Measurements from ENCODE around the gene ARR3. TPM values are rescaled to one million over a fixed set of nuclear protein-coding genes. Genes with fewer than 3 reads are reported as not detected.
"Not testable (repeated sequence)": the region's sequence is repeated elsewhere in the genome, so short reads cannot be mapped to it uniquely, and the experiment has no call there.

Gene ARR3
- total RNA-seq, result not detected

- CTCF ChIA-PET, result no interaction called here
Measured at GRCh38 chrX:70268034-70268433, at the start of gene ARR3. TSS of gene ARR3 (plus strand) at chrX:70268334. CDS start at chrX:70269386, 1,052 bp downstream.

GRCh38 chrX:70219938-70220764 lies 48.0 kb upstream of the ARR3 start:
- no peak for DNase-seq

More at GRCh38 chrX:70268034-70268433, at the start of gene ARR3:
- no peak for DNase-seq
- H3K36me3 Mint-ChIP-seq (ENCODE audit: low read depth), result no peaks in the 10 kb centered on the region
- H3K4me3 Mint-ChIP-seq, result no peak within 1 kb of the TSS
- POLR2A ChIA-PET, result no interaction called here
- H3K27me3 Mint-ChIP-seq, result no peaks in the 10 kb centered on the region
- no peaks in the 10 kb centered on the region for H3K4me1 Mint-ChIP-seq
- H3K9me3 Mint-ChIP-seq, result no peaks in the 10 kb centered on the region
- no peak within 1 kb of the TSS for H3K27ac Mint-ChIP-seq

GRCh38 chrX:70226048-70226447 lies 42.1 kb upstream of the ARR3 start:
- H3K4me1 Mint-ChIP-seq, result no peaks in the 10 kb centered on the region

More at GRCh38 chrX:70219938-70220764, 48.0 kb upstream of the ARR3 start:
- Mint-ChIP-seq H3K4me1 (no peaks in the 10 kb centered on the region), H3K27me3 (no peaks in the 10 kb centered on the region), H3K27ac (no peak overlapping the region), H3K9me3 (no peaks in the 10 kb centered on the region), H3K4me3 (no peak overlapping the region), H3K36me3 (ENCODE audit: low read depth) (no peaks in the 10 kb centered on the region)
- POLR2A ChIA-PET, result no interaction called here
- CTCF ChIA-PET, result no interaction called here

DNA sequence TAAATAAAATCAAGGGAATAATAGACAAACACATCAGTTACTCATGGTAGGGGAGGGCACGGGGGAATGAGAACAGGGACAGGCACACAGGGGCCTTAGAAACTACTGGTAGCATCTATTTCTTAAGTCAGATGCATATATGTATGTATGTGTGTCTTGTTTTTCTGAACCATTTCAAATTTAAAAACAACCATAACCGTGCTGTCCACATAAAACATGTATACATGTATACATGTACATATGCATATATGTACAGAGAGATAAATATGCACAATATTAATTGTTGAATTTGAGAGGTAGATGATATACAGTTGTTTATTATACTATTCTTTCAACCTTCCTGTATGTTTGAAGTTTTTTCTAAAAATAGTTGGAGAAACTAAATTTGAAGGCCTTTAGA lies 41.4 kb upstream of the ARR3 start:
- Mint-ChIP-seq H3K9me3 (no peaks in the 10 kb centered on the region), H3K36me3 (ENCODE audit: low read depth) (no peaks in the 10 kb centered on the region), H3K27ac (no peak overlapping the region), H3K4me1 (no peaks in the 10 kb centered on the region), H3K27me3 (no peaks in the 10 kb centered on the region), H3K4me3 (no peak overlapping the region)
- DNase-seq, result no peak
- CTCF ChIA-PET, result no interaction called here
- POLR2A ChIA-PET, result no interaction called here

More at GRCh38 chrX:70226048-70226447, 42.1 kb upstream of the ARR3 start:
- H3K27me3 Mint-ChIP-seq, result no peaks in the 10 kb centered on the region
- H3K27ac Mint-ChIP-seq, result no peak overlapping the region
- POLR2A ChIA-PET, result no interaction called here
- no peak for DNase-seq
- CTCF ChIA-PET, result no interaction called here
- H3K9me3 Mint-ChIP-seq, result no peaks in the 10 kb centered on the region
- H3K36me3 Mint-ChIP-seq (ENCODE audit: low read depth), result no peaks in the 10 kb centered on the region
- H3K4me3 Mint-ChIP-seq, result no peak overlapping the region

DNA sequence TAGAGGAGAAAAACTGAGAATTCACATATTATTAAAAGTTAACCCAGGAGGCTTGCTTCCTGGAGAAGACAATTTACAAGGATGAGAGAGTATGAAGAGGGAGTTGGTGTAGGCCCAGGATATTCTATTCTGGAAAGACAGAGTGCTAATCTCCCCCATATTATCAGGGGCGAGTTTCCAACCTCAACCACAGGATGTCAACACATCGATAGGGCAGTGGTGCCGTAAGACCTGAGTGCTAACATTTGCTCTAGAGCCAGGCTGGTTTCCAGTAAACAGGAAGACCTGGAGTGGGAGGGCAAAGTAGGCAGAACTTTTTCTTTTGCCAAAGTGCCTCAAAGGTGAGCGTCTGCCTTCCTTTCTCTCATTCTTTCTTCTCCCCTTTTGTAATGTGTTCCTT lies 36.5 kb upstream of the ARR3 start:
- H3K27ac Mint-ChIP-seq, result no peak overlapping the region
- no peaks in the 10 kb centered on the region for H3K27me3 Mint-ChIP-seq
- POLR2A ChIA-PET, result no interaction called here
- CTCF ChIA-PET, result no interaction called here
- no peak for DNase-seq
- H3K36me3 Mint-ChIP-seq (ENCODE audit: low read depth), result no peaks in the 10 kb centered on the region
- H3K4me3 Mint-ChIP-seq, result no peak overlapping the region
- H3K4me1 Mint-ChIP-seq, result peaks cover 3% of the 10 kb centered on the region
- H3K9me3 Mint-ChIP-seq, result no peaks in the 10 kb centered on the region

- CTCF ChIA-PET, result no interaction called here
- no peak for DNase-seq
- POLR2A ChIA-PET, result no interaction called here
- Mint-ChIP-seq H3K27ac (no peak within 1 kb of the TSS), H3K4me1 (peaks cover 3% of the 10 kb centered on the region), H3K27me3 (no peaks in the 10 kb centered on the region), H3K4me3 (no peak within 1 kb of the TSS), H3K9me3 (no peaks in the 10 kb centered on the region), H3K36me3 (ENCODE audit: low read depth) (no peaks in the 10 kb centered on the region)
Measured at GRCh38 chrX:70234355-70234754, 33.8 kb upstream of the ARR3 start, which contains the start of gene AWAT1. TSS of gene AWAT1 (plus strand) at chrX:70234655. CDS start at chrX:70234696, 41 bp downstream.

GRCh38 chrX:70240751-70241150 lies 27.4 kb upstream of the ARR3 start:
- Mint-ChIP-seq H3K4me1 (peaks cover 10% of the 10 kb centered on the region), H3K36me3 (ENCODE audit: low read depth) (no peaks in the 10 kb centered on the region), H3K27me3 (no peaks in the 10 kb centered on the region), H3K27ac (no peak overlapping the region), H3K9me3 (no peaks in the 10 kb centered on the region), H3K4me3 (no peak overlapping the region)
- ChIA-PET CTCF (no interaction called here), POLR2A (no interaction called here)
- DNase-seq, result no peak

DNA sequence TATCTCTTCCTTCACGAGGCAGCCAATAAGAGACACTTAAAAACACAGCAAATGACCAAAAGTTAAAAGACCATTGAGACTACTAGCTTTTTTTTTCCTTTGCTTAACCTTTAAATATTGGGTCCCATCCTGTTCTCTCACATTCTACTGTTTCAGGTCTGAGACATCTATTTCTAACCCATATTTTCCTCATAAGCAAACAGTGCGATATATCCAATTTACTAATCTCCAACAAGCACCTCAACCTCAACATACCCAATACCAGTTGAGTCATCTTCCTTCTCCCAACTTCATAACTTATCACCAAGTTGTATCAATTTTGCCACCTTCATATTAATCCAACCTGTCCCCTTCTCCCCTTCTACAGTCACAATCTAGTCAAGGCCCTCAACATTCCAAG lies 26.6 kb upstream of the ARR3 start:
- CTCF ChIA-PET, result no interaction called here
- Mint-ChIP-seq H3K36me3 (ENCODE audit: low read depth) (no peaks in the 10 kb centered on the region), H3K9me3 (no peaks in the 10 kb centered on the region), H3K27me3 (no peaks in the 10 kb centered on the region), H3K27ac (no peak overlapping the region), H3K4me3 (no peak overlapping the region), H3K4me1 (peaks cover 10% of the 10 kb centered on the region)
- DNase-seq, result no peak
- POLR2A ChIA-PET, result no interaction called here

GRCh38 chrX:70243601-70244000 lies 24.5 kb upstream of the ARR3 start:
- POLR2A ChIA-PET; H3K9me3 Mint-ChIP-seq; H3K27ac Mint-ChIP-seq; H3K36me3 Mint-ChIP-seq (ENCODE audit: low read depth); DNase-seq; H3K4me1 Mint-ChIP-seq; H3K27me3 Mint-ChIP-seq; H3K4me3 Mint-ChIP-seq; CTCF ChIA-PET: not testable (repeated sequence)

DNA sequence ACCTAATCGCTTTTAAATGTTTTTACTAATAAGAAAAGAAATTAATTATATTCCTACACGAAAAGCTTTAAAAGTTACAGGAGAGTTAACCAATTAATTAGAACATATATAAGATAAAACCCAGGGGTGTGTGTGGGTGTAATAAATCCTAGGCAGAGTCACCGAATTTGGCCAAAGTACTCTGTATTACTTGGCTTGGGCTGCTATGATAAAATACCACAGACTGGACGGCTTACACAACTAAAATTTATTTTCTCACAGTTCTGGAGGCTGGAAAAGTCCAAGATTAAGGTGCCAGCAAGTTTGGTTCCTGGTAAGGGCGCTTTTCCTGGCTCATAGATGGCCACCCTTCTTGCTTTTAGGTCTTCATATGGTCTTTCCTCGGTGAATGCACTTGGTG lies 23.3 kb upstream of the ARR3 start:
- POLR2A ChIA-PET, result no interaction called here
- CTCF ChIA-PET, result no interaction called here
- peaks cover 10% of the 10 kb centered on the region for H3K4me1 Mint-ChIP-seq

GRCh38 chrX:70247252-70247651 lies 20.9 kb upstream of the ARR3 start:
- Mint-ChIP-seq H3K27me3 (no peaks in the 10 kb centered on the region), H3K27ac (no peak overlapping the region), H3K36me3 (ENCODE audit: low read depth) (no peaks in the 10 kb centered on the region), H3K9me3 (no peaks in the 10 kb centered on the region), H3K4me1 (peaks cover 10% of the 10 kb centered on the region), H3K4me3 (no peak overlapping the region)
- ChIA-PET POLR2A (no interaction called here), CTCF (no interaction called here)
- no peak for DNase-seq

More for the DNA sequence above, 23.3 kb upstream of the ARR3 start:
- Mint-ChIP-seq H3K27ac (no peak overlapping the region), H3K36me3 (ENCODE audit: low read depth) (no peaks in the 10 kb centered on the region), H3K4me3 (no peak overlapping the region), H3K9me3 (no peaks in the 10 kb centered on the region), H3K27me3 (no peaks in the 10 kb centered on the region)
- DNase-seq, result no peak

GRCh38 chrX:70252491-70252890 lies 15.6 kb upstream of the ARR3 start:
- ChIA-PET CTCF (no interaction called here), POLR2A (no interaction called here)
- no peaks in the 10 kb centered on the region for H3K27me3 Mint-ChIP-seq
- no peak overlapping the region for H3K27ac Mint-ChIP-seq
- H3K4me3 Mint-ChIP-seq, result no peak overlapping the region
- no peaks in the 10 kb centered on the region for H3K9me3 Mint-ChIP-seq
- DNase-seq, result no peak
- peaks cover 15% of the 10 kb centered on the region for H3K4me1 Mint-ChIP-seq
- H3K36me3 Mint-ChIP-seq (ENCODE audit: low read depth), result no peaks in the 10 kb centered on the region

- Mint-ChIP-seq H3K9me3 (no peaks in the 10 kb centered on the region), H3K36me3 (ENCODE audit: low read depth) (no peaks in the 10 kb centered on the region), H3K27me3 (no peaks in the 10 kb centered on the region), H3K4me3 (no peak overlapping the region), H3K27ac (no peak overlapping the region), H3K4me1 (peaks cover 17% of the 10 kb centered on the region)
- CTCF ChIA-PET, result no interaction called here
- POLR2A ChIA-PET, result no interaction called here
- no peak for DNase-seq
Measured at GRCh38 chrX:70253377-70254062, 14.6 kb upstream of the ARR3 start.

- Mint-ChIP-seq H3K4me3 (no peak overlapping the region), H3K27ac (no peak overlapping the region), H3K36me3 (ENCODE audit: low read depth) (no peaks in the 10 kb centered on the region), H3K4me1 (peaks cover 17% of the 10 kb centered on the region), H3K9me3 (no peaks in the 10 kb centered on the region), H3K27me3 (no peaks in the 10 kb centered on the region)
- ChIA-PET CTCF (no interaction called here), POLR2A (no interaction called here)
- DNase-seq, result no peak
Measured at GRCh38 chrX:70254063-70254400, 14.1 kb upstream of the ARR3 start.
